ENCODE measurements around the gene ETV5. TPM values are rescaled to one million over a fixed set of nuclear protein-coding genes. Genes with fewer than 3 reads are reported as not detected.

The ETV5 gene
- total RNA-seq, 4 donors from 2014 or later = 1.7 to 6.7 (median 5.0) TPM

- no peak for DNase-seq
- Histone ChIP-seq H3K27me3 (no peaks in the 10 kb centered on the region), H3K9me3 (no peaks in the 10 kb centered on the region), H3K36me3 (peaks cover 0 to 38% (median 0%) of the 10 kb centered on the region in 3 donors), H3K4me1 (no peaks in the 10 kb centered on the region), H3K4me3 (no peak overlapping the region), H3K27ac (no peak overlapping the region)
- WGBS, 2 donors = 89 to 94% methylated on average over 3 of the region's 3 CpGs
- TF ChIP-seq CTCF (IDR thresholded peaks at IDR 0.05) = no peak
- TF ChIP-seq POLR2A (IDR thresholded peaks at IDR 0.05) = no peak
- intact Hi-C loops (cut with DNase I) = no loop called here
Observed at GRCh38 chr3:186048119-186048518, 60.8 kb downstream of the ETV5 start.

GRCh38 chr3:186046838-186047237 lies 62.1 kb downstream of the ETV5 start:
- Histone ChIP-seq H3K9me3 (no peaks in the 10 kb centered on the region), H3K4me1 (no peaks in the 10 kb centered on the region), H3K27ac (no peak overlapping the region), H3K4me3 (no peak overlapping the region), H3K36me3 (peaks cover 0 to 34% (median 0%) of the 10 kb centered on the region in 3 donors), H3K27me3 (no peaks in the 10 kb centered on the region)
- TF ChIP-seq CTCF (IDR thresholded peaks at IDR 0.05) = no peak
- TF ChIP-seq POLR2A (IDR thresholded peaks at IDR 0.05) = no peak
- intact Hi-C loops (cut with DNase I) = no loop called here
- DNase-seq = no peak
- WGBS, 2 donors = 78 to 79% methylated on average over 5 of the region's 5 CpGs

GRCh38 chr3:186044968-186045367 lies 63.9 kb downstream of the ETV5 start:
- no peak for DNase-seq
- Histone ChIP-seq H3K9me3 (no peaks in the 10 kb centered on the region), H3K4me1 (no peaks in the 10 kb centered on the region), H3K4me3 (no peak overlapping the region), H3K27ac (no peak overlapping the region), H3K36me3 (peaks cover 0 to 17% (median 0%) of the 10 kb centered on the region in 3 donors), H3K27me3 (no peaks in the 10 kb centered on the region)
- TF ChIP-seq CTCF (IDR thresholded peaks at IDR 0.05) (no peak), POLR2A (IDR thresholded peaks at IDR 0.05) (no peak)
- intact Hi-C loops (cut with DNase I) = no loop called here
- 76 to 86% methylated on average over 12 of the region's 12 CpGs for WGBS, 2 donors

GRCh38 chr3:186044427-186044826 lies 64.5 kb downstream of the ETV5 start:
- WGBS, 2 donors = 90 to 93% methylated on average over 3 of the region's 3 CpGs
- Histone ChIP-seq H3K27ac (no peak overlapping the region), H3K27me3 (no peaks in the 10 kb centered on the region), H3K36me3 (peaks cover 0 to 16% (median 0%) of the 10 kb centered on the region in 3 donors), H3K4me3 (no peak overlapping the region), H3K4me1 (no peaks in the 10 kb centered on the region), H3K9me3 (no peaks in the 10 kb centered on the region)
- DNase-seq = no peak
- intact Hi-C loops (cut with DNase I) = no loop called here
- TF ChIP-seq CTCF (IDR thresholded peaks at IDR 0.05) = no peak
- no peak for TF ChIP-seq POLR2A (IDR thresholded peaks at IDR 0.05)

- Histone ChIP-seq H3K27ac (no peak overlapping the region), H3K9me3 (peaks cover 0 to 7% (median 0%) of the 10 kb centered on the region in 3 donors), H3K4me1 (no peaks in the 10 kb centered on the region), H3K27me3 (no peaks in the 10 kb centered on the region), H3K4me3 (no peak overlapping the region), H3K36me3 (no peaks in the 10 kb centered on the region)
- intact Hi-C loops (cut with DNase I) = no loop called here
- no peak for TF ChIP-seq CTCF (IDR thresholded peaks at IDR 0.05)
- TF ChIP-seq POLR2A (IDR thresholded peaks at IDR 0.05) = no peak
- WGBS, 2 donors = 76 to 77% methylated on average over 7 of the region's 7 CpGs
- no peak for DNase-seq
Observed at GRCh38 chr3:186042521-186043202, 66.2 kb downstream of the ETV5 start.

Data from esophagus squamous epithelium (tissue), 5 donors.